ENCODE measurements around the gene DCTD. TPM values are rescaled to one million over a fixed set of nuclear protein-coding genes. Genes with fewer than 3 reads are reported as not detected.
A peak's percentile ranks its signal among the peaks of the same experiment; 100 is the strongest.

The DCTD gene
- total and polyA plus RNA-seq, 2 experiments from 2014 or later = 92.4 to 92.6 TPM

DNA sequence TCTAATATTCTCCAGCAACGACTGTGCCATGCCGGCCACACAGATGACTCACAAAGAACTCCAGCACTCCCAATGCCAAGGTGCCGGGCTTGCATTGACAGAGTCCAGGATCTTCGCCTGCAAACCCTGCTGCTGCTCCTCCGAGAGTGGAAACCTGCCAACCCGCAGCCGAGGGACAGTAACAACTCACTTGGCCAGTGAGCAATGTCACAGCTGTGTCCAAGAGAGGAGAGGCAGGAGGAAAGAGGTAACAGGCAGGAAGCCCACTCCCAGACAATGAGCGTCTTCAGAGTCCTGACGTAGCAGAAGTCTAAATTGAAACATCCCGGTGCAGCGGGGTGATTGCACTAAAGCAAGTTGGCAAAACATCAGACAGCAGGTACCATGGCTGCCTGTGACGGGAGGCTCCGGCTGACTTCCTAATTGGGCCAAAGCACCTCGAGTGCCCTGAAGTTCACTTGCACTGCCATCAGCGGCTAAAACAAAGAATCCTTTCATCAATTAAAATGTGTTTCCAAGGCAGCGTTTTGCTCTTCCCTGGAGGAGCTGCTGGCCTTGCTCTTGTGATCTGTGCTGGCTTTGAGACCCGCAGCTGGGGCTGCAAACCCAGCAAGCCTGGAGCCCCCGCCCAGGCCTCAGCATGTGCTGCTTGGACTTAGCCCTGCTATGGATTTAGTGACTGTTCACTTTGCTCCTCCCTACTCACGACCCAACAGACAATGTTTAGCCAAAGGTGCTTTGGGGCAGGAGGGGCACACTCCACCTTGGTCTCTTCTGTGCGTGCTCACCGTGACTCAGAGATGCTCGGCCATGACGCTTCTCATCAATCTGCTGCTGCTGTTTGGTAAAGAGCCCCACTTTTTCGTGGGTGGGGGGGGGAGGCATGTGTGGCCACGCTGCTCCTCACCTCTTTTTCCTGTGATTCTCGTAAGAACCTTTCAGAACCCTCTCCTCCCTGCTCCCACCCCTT, 36.5 kb downstream of the DCTD start:
- Histone ChIP-seq H3K27ac (no peak overlapping the region), H3K4me2 (no peak overlapping the region), H3K9me2 (replicated peaks; ENCODE audit: insufficient read depth) (no peaks in the 10 kb centered on the region), H3K4me3 (no peak overlapping the region), H2AFZ (no peak overlapping the region), H4K20me1 (ENCODE audit: insufficient read depth, poor library complexity, severe bottlenecking) (no peaks in the 10 kb centered on the region), H3K9me3 (ENCODE audit: low read depth) (no peaks in the 10 kb centered on the region), H3K27me3 (no peaks in the 10 kb centered on the region), H3K79me2 (no peaks in the 10 kb centered on the region), H3K36me3 (replicated peaks; ENCODE audit: insufficient read depth, low read depth) (no peaks in the 10 kb centered on the region), H3K4me1 (ENCODE audit: insufficient read depth) (peaks cover 3% of the 10 kb centered on the region)
- 78% methylated on average over 26 of the region's 26 CpGs for WGBS (ENCODE audit: low lambda C conversion rate, missing lambda C conversion rate)
- peak; percentile 30 for DNase-seq (ENCODE audit: low spot score)
- TF ChIP-seq, protein P1, sequence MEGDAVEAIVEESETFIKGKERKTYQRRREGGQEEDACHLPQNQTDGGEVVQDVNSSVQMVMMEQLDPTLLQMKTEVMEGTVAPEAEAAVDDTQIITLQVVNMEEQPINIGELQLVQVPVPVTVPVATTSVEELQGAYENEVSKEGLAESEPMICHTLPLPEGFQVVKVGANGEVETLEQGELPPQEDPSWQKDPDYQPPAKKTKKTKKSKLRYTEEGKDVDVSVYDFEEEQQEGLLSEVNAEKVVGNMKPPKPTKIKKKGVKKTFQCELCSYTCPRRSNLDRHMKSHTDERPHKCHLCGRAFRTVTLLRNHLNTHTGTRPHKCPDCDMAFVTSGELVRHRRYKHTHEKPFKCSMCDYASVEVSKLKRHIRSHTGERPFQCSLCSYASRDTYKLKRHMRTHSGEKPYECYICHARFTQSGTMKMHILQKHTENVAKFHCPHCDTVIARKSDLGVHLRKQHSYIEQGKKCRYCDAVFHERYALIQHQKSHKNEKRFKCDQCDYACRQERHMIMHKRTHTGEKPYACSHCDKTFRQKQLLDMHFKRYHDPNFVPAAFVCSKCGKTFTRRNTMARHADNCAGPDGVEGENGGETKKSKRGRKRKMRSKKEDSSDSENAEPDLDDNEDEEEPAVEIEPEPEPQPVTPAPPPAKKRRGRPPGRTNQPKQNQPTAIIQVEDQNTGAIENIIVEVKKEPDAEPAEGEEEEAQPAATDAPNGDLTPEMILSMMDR (IDR thresholded peaks at IDR 0.05; ENCODE audit: poor library complexity) = no peak
- TF ChIP-seq EZH2phosphoT487 (IDR thresholded peaks at IDR 0.05; ENCODE audit: low read depth, severe bottlenecking, unreplicated experiment) (no peak), EZH2 (IDR thresholded peaks at IDR 0.05; ENCODE audit: borderline replicate concordance) (no peak)

DNA sequence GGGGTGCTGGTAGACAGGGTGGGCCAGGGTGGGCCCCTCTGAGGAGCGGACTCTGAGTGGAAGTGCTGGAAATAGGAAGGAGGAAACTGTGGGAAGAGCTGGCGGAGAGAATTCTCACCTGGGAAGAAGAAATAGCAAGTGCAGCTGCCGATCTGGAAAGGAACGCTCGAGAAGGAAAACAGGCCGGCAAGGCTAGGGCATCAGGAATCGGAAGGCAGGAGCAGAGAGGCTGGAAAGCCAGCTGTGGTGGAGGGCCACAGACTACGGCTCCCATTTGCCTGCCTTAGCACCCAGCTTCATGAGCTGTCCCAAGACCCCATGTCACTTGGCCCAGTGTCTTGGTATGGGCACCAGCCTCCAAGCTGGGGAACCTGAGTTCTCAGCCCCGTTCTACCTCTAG, 37.3 kb downstream of the DCTD start:
- H3K4me1 ChIP-seq (ENCODE audit: insufficient read depth) = peaks cover 3% of the 10 kb centered on the region
- 96% methylated on average over 9 of the region's 9 CpGs for WGBS (ENCODE audit: low lambda C conversion rate, missing lambda C conversion rate)
- H3K9me2 ChIP-seq (replicated peaks; ENCODE audit: insufficient read depth) = no peaks in the 10 kb centered on the region
- no peak overlapping the region for H2AFZ ChIP-seq
- H3K4me3 ChIP-seq = no peak overlapping the region
- no peaks in the 10 kb centered on the region for H3K27me3 ChIP-seq
- H3K4me2 ChIP-seq = no peak overlapping the region
- TF ChIP-seq EZH2 (IDR thresholded peaks at IDR 0.05; ENCODE audit: borderline replicate concordance) (no peak), EZH2phosphoT487 (IDR thresholded peaks at IDR 0.05; ENCODE audit: low read depth, severe bottlenecking, unreplicated experiment) (no peak)
- TF ChIP-seq, protein P1 (IDR thresholded peaks at IDR 0.05; ENCODE audit: poor library complexity) = no peak
- no peak for DNase-seq (ENCODE audit: low spot score)
- H3K9me3 ChIP-seq (ENCODE audit: low read depth) = no peaks in the 10 kb centered on the region
- H3K27ac ChIP-seq = no peak overlapping the region
- H3K36me3 ChIP-seq (replicated peaks; ENCODE audit: insufficient read depth, low read depth) = no peaks in the 10 kb centered on the region
- no peaks in the 10 kb centered on the region for H4K20me1 ChIP-seq (ENCODE audit: insufficient read depth, poor library complexity, severe bottlenecking)
- no peaks in the 10 kb centered on the region for H3K79me2 ChIP-seq

DNA sequence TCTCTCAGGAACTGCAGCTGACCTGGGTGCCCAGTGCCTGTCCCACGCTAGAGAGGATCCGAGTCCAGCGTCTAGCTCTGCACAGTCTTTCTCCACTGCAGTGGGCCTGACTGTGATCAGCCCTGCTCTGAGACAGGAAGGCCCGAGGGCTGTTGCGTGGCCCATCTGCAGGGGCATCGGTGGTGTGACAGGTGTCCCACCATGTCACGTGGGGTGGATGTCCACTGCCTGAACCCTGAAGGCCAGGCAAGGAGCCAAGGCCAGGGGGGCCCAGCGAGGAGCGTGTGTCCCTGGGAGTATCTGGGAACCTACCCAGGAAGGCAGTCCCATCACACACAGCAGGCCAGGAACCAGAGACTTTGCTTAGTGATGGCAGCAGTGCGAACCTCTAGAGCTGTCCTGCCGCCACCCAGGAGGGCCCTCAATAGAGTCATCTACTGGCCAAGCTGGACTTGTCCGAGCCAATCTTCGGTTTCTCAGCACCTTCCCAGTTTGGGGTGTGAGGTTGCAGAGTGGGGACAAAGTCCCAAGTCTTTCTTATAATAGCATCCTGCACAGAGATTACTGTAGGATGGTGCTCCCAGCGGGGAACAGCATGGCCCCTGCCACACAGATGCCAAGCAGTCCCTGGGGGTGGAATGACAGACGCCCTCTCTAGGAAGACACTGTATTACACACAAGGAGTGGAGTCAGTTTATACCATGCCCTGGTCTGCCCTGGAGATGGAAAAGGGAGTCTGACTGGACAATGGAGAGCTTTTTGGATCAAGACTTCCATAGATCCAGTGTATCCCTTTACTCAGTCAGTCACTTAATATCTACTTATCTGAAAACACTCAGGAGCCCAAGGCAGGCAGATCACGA, 38.3 kb downstream of the DCTD start:
- Histone ChIP-seq H3K36me3 (replicated peaks; ENCODE audit: insufficient read depth, low read depth) (no peaks in the 10 kb centered on the region), H3K4me2 (no peak overlapping the region), H3K27me3 (no peaks in the 10 kb centered on the region), H2AFZ (no peak overlapping the region), H3K27ac (no peak overlapping the region), H3K4me1 (ENCODE audit: insufficient read depth) (peaks cover 3% of the 10 kb centered on the region), H3K9me3 (ENCODE audit: low read depth) (no peaks in the 10 kb centered on the region), H3K9me2 (replicated peaks; ENCODE audit: insufficient read depth) (no peaks in the 10 kb centered on the region), H3K4me3 (no peak overlapping the region), H3K79me2 (no peaks in the 10 kb centered on the region), H4K20me1 (ENCODE audit: insufficient read depth, poor library complexity, severe bottlenecking) (no peaks in the 10 kb centered on the region)
- no peak for DNase-seq (ENCODE audit: low spot score)
- 96% methylated on average over 16 of the region's 16 CpGs for WGBS (ENCODE audit: low lambda C conversion rate, missing lambda C conversion rate)
- TF ChIP-seq, protein P1 (IDR thresholded peaks at IDR 0.05; ENCODE audit: poor library complexity) = no peak
- TF ChIP-seq EZH2phosphoT487 (IDR thresholded peaks at IDR 0.05; ENCODE audit: low read depth, severe bottlenecking, unreplicated experiment) (no peak), EZH2 (IDR thresholded peaks at IDR 0.05; ENCODE audit: borderline replicate concordance) (no peak)
